ENCODE measurements around the gene KRT6B.

- no peak for TF ChIP-seq JUNB (IDR thresholded peaks at IDR 0.05; ENCODE audit: unreplicated experiment)
- TF ChIP-seq, protein P1, sequence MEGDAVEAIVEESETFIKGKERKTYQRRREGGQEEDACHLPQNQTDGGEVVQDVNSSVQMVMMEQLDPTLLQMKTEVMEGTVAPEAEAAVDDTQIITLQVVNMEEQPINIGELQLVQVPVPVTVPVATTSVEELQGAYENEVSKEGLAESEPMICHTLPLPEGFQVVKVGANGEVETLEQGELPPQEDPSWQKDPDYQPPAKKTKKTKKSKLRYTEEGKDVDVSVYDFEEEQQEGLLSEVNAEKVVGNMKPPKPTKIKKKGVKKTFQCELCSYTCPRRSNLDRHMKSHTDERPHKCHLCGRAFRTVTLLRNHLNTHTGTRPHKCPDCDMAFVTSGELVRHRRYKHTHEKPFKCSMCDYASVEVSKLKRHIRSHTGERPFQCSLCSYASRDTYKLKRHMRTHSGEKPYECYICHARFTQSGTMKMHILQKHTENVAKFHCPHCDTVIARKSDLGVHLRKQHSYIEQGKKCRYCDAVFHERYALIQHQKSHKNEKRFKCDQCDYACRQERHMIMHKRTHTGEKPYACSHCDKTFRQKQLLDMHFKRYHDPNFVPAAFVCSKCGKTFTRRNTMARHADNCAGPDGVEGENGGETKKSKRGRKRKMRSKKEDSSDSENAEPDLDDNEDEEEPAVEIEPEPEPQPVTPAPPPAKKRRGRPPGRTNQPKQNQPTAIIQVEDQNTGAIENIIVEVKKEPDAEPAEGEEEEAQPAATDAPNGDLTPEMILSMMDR (conservative IDR thresholded peaks at IDR 0.05; ENCODE audit: low read depth in 2 of 2), result no peak
- TF ChIP-seq, protein P2, sequence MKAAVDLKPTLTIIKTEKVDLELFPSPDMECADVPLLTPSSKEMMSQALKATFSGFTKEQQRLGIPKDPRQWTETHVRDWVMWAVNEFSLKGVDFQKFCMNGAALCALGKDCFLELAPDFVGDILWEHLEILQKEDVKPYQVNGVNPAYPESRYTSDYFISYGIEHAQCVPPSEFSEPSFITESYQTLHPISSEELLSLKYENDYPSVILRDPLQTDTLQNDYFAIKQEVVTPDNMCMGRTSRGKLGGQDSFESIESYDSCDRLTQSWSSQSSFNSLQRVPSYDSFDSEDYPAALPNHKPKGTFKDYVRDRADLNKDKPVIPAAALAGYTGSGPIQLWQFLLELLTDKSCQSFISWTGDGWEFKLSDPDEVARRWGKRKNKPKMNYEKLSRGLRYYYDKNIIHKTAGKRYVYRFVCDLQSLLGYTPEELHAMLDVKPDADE (IDR thresholded peaks at IDR 0.05), result no peak
Observed at GRCh38 chr12:52497975-52498374, 46.0 kb upstream of the KRT6B start.
